Testis (tissue), 3 donors: ENCODE data around the gene MEA1. TPM values are rescaled to one million over a fixed set of nuclear protein-coding genes. Genes with fewer than 3 reads are reported as not detected.
"Not testable (repeated sequence)": the region's sequence is repeated elsewhere in the genome, so short reads cannot be mapped to it uniquely, and the experiment has no call there.

Source experiments
- DNase-seq: peaks from one replicate; pipeline ENCODE4 v3.0.0-alpha.2; 2019
- H3K27ac ChIP-seq, 2 donors: fragments of 200-600 bp; sonication (generic); one replicate each; pipeline ENCODE4 v1.5.1; 2019
- H3K27me3 ChIP-seq: fragments of 200-600 bp; sonication (generic); one replicate; pipeline ENCODE4 v1.5.1; 2019
- H3K36me3 ChIP-seq: fragments of 200-600 bp; sonication (generic); one replicate; pipeline ENCODE4 v1.5.1; 2017; ENCODE audit warnings: low read depth; ENCODE audit errors: missing control alignments
- H3K4me1 ChIP-seq: fragments of 200-600 bp; sonication (generic); one replicate; pipeline ENCODE4 v1.5.1; 2019
- H3K4me3 ChIP-seq, 2 donors: fragments of 200-600 bp; sonication (generic); one replicate each; pipeline ENCODE4 v1.5.1; 2017 to 2019
- H3K9me3 ChIP-seq: fragments of 200-600 bp; sonication (generic); one replicate; pipeline ENCODE4 v1.5.1; 2017
- CTCF ChIP-seq, 3 experiments: fragments of 450-650 bp in 2 of 3; fragments of 200-600 bp in 1 of 3; sonication (generic) in 1 of 3; IDR thresholded peaks; one replicate each; pipeline ENCODE4 v1.5.1; 2016 to 2019; ENCODE audit warnings: antibody characterized with exemption in 3 of 3, mild to moderate bottlenecking in 2 of 3, moderate library complexity in 1 of 3
- POLR2A ChIP-seq: fragments of 450-650 bp; IDR thresholded peaks from one replicate; pipeline ENCODE4 v1.6.1; 2017; ENCODE audit warnings: antibody characterized with exemption, mild to moderate bottlenecking, moderate library complexity
- WGBS, 2 donors: methylation state at CpG; one replicate each; pipeline ENCODE4 v1.1.5; 2018; 5-methylcytosine and 5-hydroxymethylcytosine counted together
- intact Hi-C: fragments of 100-400 bp; cut with DNase I; formaldehyde crosslinking; loops from one replicate; pipeline ENCODE4 v1.15.1; 2023; ENCODE audit warnings: low total_unique reads
- polyA plus RNA-seq: library from polyadenylated mRNA; stranded (reverse); fragments of 350-450 nt; fragmentation: Illumina TruSeq; extraction: RNeasy Lipid Tissue Mini Kit (QIAGEN cat#74804); gene quantifications from one replicate; pipeline ENCODE4 v1.2.3, GENCODE V29; 2014; ENCODE audit warnings: low read depth, low replicate concordance; ENCODE audit not compliant: insufficient read depth
- total RNA-seq, 2 donors: library from RNA; depleted of rRNA; stranded (reverse); fragments of >200 nt; gene quantifications; one replicate each; pipeline ENCODE4 v1.2.3, GENCODE V29; 2016

Gene MEA1
- total and polyA plus RNA-seq, 3 donors from 2014 or later: 132 to 522 (median 175) TPM

- no peaks in the 10 kb centered on the region for H3K36me3 ChIP-seq
- 89 to 97% methylated on average over 12 to 17 of the region's 17 CpGs for WGBS, 2 donors
- intact Hi-C loops: no loop called here
These were observed 37.2 kb upstream of the MEA1 start for GRCh38 chr6:43050981-43051380.

GRCh38 chr6:43047998-43048397 is 34.3 kb upstream of the MEA1 start:
- WGBS, 2 donors: 84 to 89% methylated on average over 1 to 7 of the region's 7 CpGs
- intact Hi-C loops: no loop called here
- TF ChIP-seq POLR2A (no peak), CTCF (IDR thresholded peaks at IDR 0.05) (no peak)
- no peaks in the 10 kb centered on the region for H3K9me3 ChIP-seq
- H3K36me3 ChIP-seq: no peaks in the 10 kb centered on the region
- H3K4me1 ChIP-seq: peaks cover 11% of the 10 kb centered on the region
- H3K27me3 ChIP-seq: no peaks in the 10 kb centered on the region
- no peak for DNase-seq
- no peak overlapping the region for H3K27ac ChIP-seq
- no peak overlapping the region for H3K4me3 ChIP-seq

More at GRCh38 chr6:43050981-43051380, 37.2 kb upstream of the MEA1 start:
- no peaks in the 10 kb centered on the region for H3K27me3 ChIP-seq
- no peak overlapping the region for H3K27ac ChIP-seq
- H3K4me3 ChIP-seq: no peak overlapping the region
- TF ChIP-seq CTCF (IDR thresholded peaks at IDR 0.05) (no peak), POLR2A (no peak)
- H3K9me3 ChIP-seq: no peaks in the 10 kb centered on the region
- H3K4me1 ChIP-seq: peaks cover 18% of the 10 kb centered on the region
- DNase-seq: no peak

- intact Hi-C loops: no loop called here
- Histone ChIP-seq H3K9me3 (no peaks in the 10 kb centered on the region), H3K36me3 (no peaks in the 10 kb centered on the region), H3K4me1 (no peaks in the 10 kb centered on the region), H3K27me3 (no peaks in the 10 kb centered on the region), H3K27ac (no peak overlapping the region), H3K4me3 (no peak overlapping the region)
- no peak for DNase-seq
- 93 to 98% methylated on average over 8 to 11 of the region's 11 CpGs for WGBS, 2 donors
- TF ChIP-seq CTCF (IDR thresholded peaks at IDR 0.05) (no peak), POLR2A (no peak)
These were observed 31.7 kb upstream of the MEA1 start for GRCh38 chr6:43045371-43045930.

GRCh38 chr6:43043310-43043709 is 29.6 kb upstream of the MEA1 start:
- Histone ChIP-seq H3K36me3 (no peaks in the 10 kb centered on the region), H3K27ac (no peak overlapping the region), H3K4me1 (no peaks in the 10 kb centered on the region), H3K4me3 (no peak overlapping the region), H3K9me3 (no peaks in the 10 kb centered on the region), H3K27me3 (no peaks in the 10 kb centered on the region)
- intact Hi-C loops: no loop called here
- TF ChIP-seq POLR2A (no peak), CTCF (IDR thresholded peaks at IDR 0.05) (no peak)
- DNase-seq: no peak
- 93 to 95% methylated on average over 9 of the region's 9 CpGs for WGBS, 2 donors

- H3K27me3 ChIP-seq, DNase-seq, H3K9me3 ChIP-seq, H3K4me1 ChIP-seq, H3K4me3 ChIP-seq, H3K36me3 ChIP-seq, H3K27ac ChIP-seq, intact Hi-C loops: not testable (repeated sequence)
- WGBS, 2 donors: 85 to 95% methylated on average over 8 of the region's 8 CpGs
These were observed 27.7 kb upstream of the MEA1 start for GRCh38 chr6:43041475-43041874.
